Measurements from ENCODE around the gene MAL. TPM values are rescaled to one million over a fixed set of nuclear protein-coding genes. Genes with fewer than 3 reads are reported as not detected.
A peak's percentile ranks its signal among the peaks of the same experiment; 100 is the strongest.

MAL gene
- total RNA-seq, 1 experiment from 2014 or later = not detected

DNA sequence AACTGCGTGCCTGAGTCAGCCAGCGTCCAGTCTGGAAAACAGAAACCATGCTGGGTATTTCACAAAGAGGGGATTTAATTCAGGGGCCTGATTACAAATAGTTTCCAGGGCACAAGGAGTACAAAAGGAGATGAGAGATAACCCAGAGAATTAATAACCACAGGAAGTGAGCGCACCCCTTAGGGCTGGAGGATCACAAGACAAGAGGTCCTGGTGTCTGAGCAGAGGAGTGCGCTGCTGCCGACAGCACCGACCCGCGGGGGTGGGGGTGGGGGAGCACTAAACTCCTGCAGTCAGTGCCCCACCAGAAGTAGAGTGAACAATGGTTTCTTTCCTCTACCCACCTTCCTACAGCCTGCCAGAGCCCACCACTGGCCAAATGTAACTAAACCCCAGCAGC lies 20.8 kb upstream of the MAL start:
- BruUV-seq (replicated peaks) = no TSS peak
- no peak for DNase-seq
- TF ChIP-seq, protein P1, sequence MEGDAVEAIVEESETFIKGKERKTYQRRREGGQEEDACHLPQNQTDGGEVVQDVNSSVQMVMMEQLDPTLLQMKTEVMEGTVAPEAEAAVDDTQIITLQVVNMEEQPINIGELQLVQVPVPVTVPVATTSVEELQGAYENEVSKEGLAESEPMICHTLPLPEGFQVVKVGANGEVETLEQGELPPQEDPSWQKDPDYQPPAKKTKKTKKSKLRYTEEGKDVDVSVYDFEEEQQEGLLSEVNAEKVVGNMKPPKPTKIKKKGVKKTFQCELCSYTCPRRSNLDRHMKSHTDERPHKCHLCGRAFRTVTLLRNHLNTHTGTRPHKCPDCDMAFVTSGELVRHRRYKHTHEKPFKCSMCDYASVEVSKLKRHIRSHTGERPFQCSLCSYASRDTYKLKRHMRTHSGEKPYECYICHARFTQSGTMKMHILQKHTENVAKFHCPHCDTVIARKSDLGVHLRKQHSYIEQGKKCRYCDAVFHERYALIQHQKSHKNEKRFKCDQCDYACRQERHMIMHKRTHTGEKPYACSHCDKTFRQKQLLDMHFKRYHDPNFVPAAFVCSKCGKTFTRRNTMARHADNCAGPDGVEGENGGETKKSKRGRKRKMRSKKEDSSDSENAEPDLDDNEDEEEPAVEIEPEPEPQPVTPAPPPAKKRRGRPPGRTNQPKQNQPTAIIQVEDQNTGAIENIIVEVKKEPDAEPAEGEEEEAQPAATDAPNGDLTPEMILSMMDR (IDR thresholded peaks at IDR 0.05; ENCODE audit: unreplicated experiment) = no peak
- H3K27ac Mint-ChIP-seq (ENCODE audit: unreplicated experiment) = peak overlapping the region; percentile 23
- H3K27me3 Mint-ChIP-seq (ENCODE audit: unreplicated experiment) = no peaks in the 10 kb centered on the region
- no peaks in the 10 kb centered on the region for H3K36me3 Mint-ChIP-seq (ENCODE audit: insufficient read depth, unreplicated experiment)
- CTCF ChIA-PET = no interaction called here
- H3K4me1 Mint-ChIP-seq (ENCODE audit: low read depth, unreplicated experiment) = peaks cover 23% of the 10 kb centered on the region
- no peak overlapping the region for H3K4me3 Mint-ChIP-seq (ENCODE audit: low read depth, unreplicated experiment)
- intact Hi-C loops (cut with micrococcal nuclease; ENCODE audit: unreplicated experiment) = no loop called here
- H3K9me3 Mint-ChIP-seq (ENCODE audit: low read depth, unreplicated experiment) = no peaks in the 10 kb centered on the region

DNA sequence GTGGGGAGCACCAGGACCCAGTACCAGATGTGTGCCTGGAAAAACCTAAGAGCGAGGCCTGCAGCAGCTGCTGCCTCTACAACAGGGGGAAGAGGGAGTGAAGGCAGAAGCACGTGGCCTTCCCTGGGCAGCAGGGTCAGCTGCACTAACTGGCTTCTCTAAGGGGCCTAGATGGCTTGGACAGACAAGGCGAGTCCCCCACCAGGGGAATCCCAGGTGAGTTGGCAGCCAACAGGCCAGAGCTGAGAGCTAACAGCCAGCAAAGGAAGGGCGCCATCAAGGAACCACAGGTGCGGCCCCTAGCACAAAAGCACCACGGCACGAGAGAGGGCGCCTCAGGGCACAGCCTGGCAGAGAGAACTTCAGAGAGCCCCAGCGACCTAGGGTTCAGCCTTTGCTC lies 19.8 kb upstream of the MAL start:
- H3K4me1 Mint-ChIP-seq (ENCODE audit: low read depth, unreplicated experiment) = peaks cover 24% of the 10 kb centered on the region
- intact Hi-C loops (cut with micrococcal nuclease; ENCODE audit: unreplicated experiment) = no loop called here
- H3K9me3 Mint-ChIP-seq (ENCODE audit: low read depth, unreplicated experiment) = no peaks in the 10 kb centered on the region
- DNase-seq = no peak
- no TSS peak for BruUV-seq (replicated peaks)
- no peaks in the 10 kb centered on the region for H3K27me3 Mint-ChIP-seq (ENCODE audit: unreplicated experiment)
- CTCF ChIA-PET = no interaction called here
- no peaks in the 10 kb centered on the region for H3K36me3 Mint-ChIP-seq (ENCODE audit: insufficient read depth, unreplicated experiment)
- no peak overlapping the region for H3K27ac Mint-ChIP-seq (ENCODE audit: unreplicated experiment)
- no peak overlapping the region for H3K4me3 Mint-ChIP-seq (ENCODE audit: low read depth, unreplicated experiment)
- TF ChIP-seq, protein P1 (IDR thresholded peaks at IDR 0.05; ENCODE audit: unreplicated experiment) = no peak

DNA sequence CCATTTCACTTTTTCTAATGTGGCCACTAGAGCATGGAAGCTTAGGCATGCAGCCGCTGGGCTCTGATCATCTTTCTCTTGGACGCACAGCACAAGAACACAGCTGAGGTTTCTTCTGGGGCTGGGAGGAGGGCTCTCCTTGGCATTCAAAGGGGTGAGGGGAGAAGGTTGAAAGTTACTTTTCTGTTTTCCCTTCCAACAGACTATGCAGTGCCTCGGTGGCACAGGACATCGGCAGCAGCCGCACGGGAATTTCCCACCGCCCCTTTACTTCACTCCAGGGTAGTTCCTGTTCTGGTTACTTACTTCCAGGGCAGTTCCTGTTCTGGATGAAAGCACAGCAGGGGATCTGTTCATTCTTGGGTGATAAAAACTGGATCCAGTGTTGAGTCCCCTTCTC lies 18.9 kb upstream of the MAL start:
- TF ChIP-seq, protein P1 (IDR thresholded peaks at IDR 0.05; ENCODE audit: unreplicated experiment) = no peak
- Mint-ChIP-seq H3K36me3 (ENCODE audit: insufficient read depth, unreplicated experiment) (no peaks in the 10 kb centered on the region), H3K27me3 (ENCODE audit: unreplicated experiment) (no peaks in the 10 kb centered on the region), H3K4me3 (ENCODE audit: low read depth, unreplicated experiment) (no peak overlapping the region), H3K9me3 (ENCODE audit: low read depth, unreplicated experiment) (no peaks in the 10 kb centered on the region), H3K27ac (ENCODE audit: unreplicated experiment) (no peak overlapping the region), H3K4me1 (ENCODE audit: low read depth, unreplicated experiment) (peaks cover 24% of the 10 kb centered on the region)
- no TSS peak for BruUV-seq (replicated peaks)
- DNase-seq = no peak
- intact Hi-C loops (cut with micrococcal nuclease; ENCODE audit: unreplicated experiment) = no loop called here
- CTCF ChIA-PET = no interaction called here

DNA sequence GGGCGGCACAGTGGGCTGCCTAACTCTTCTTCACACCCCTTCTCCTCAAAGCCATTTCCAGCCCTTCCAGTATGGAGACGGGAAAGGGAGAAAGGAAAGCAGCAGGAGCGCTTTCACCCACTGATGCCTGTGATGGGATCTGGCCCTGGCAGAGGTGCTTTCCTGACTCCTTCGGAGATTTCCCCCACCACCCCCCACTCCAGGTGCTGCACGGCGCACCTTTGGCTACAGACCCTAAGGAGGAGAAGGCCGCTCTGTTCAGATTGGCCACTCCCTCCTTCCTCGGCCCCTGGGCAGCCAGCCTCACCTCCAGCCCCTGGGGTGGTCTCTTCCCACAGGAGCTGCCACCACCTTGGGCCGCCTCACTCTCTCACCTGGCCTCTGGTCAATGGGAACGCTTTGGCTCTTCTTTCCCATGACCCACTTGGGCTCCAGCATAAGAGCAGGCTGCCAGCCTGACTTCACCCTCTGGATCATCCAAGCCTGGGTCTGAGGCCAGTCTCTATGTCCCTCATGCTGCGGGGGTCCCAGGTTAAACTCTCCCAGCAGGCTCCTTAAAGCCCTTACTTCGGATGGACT lies 18.4 kb upstream of the MAL start:
- H3K4me3 Mint-ChIP-seq (ENCODE audit: low read depth, unreplicated experiment) = no peak overlapping the region
- no peaks in the 10 kb centered on the region for H3K27me3 Mint-ChIP-seq (ENCODE audit: unreplicated experiment)
- H3K36me3 Mint-ChIP-seq (ENCODE audit: insufficient read depth, unreplicated experiment) = no peaks in the 10 kb centered on the region
- intact Hi-C loops (cut with micrococcal nuclease; ENCODE audit: unreplicated experiment) = no loop called here
- H3K4me1 Mint-ChIP-seq (ENCODE audit: low read depth, unreplicated experiment) = peaks cover 24% of the 10 kb centered on the region
- TF ChIP-seq, protein P1 (IDR thresholded peaks at IDR 0.05; ENCODE audit: unreplicated experiment) = no peak
- no peak overlapping the region for H3K27ac Mint-ChIP-seq (ENCODE audit: unreplicated experiment)
- no peak for DNase-seq
- BruUV-seq (replicated peaks) = no TSS peak
- H3K9me3 Mint-ChIP-seq (ENCODE audit: low read depth, unreplicated experiment) = no peaks in the 10 kb centered on the region
- CTCF ChIA-PET = no interaction called here

All from Calu3 (cell line).